GM06990 (cell line): Measurements from ENCODE around the gene ZNF444.
"Not testable (repeated sequence)": the region's sequence is repeated elsewhere in the genome, so short reads cannot be mapped to it uniquely, and the experiment has no call there.

Experiments
- DNase-seq: peaks from one replicate; pipeline ENCODE4 v3.0.0-alpha.2; 2011; ENCODE audit not compliant: insufficient read length; ENCODE audit errors: extremely low read depth
- H3K27me3 ChIP-seq: replicated peaks from 2 replicates; pipeline ENCODE4 v1.6.0; 2011; ENCODE audit warnings: low read length; ENCODE audit not compliant: control insufficient read depth, insufficient read depth
- H3K36me3 ChIP-seq: 2 replicates; pipeline ENCODE4 v1.5.1; 2011; ENCODE audit warnings: low read length; ENCODE audit not compliant: control insufficient read depth, insufficient read depth
- H3K4me3 ChIP-seq: replicated peaks from 2 replicates; pipeline ENCODE4 v1.5.1; 2011; ENCODE audit warnings: low read depth, mild to moderate bottlenecking, control low read depth, low read length
- CTCF ChIP-seq: IDR thresholded peaks from 2 replicates; pipeline ENCODE4 v1.5.1; 2011; ENCODE audit warnings: low read length, control low read depth, mild to moderate bottlenecking, inconsistent platforms; ENCODE audit not compliant: insufficient read depth, poor library complexity, severe bottlenecking

The ZNF444 gene

GRCh38 chr19:56144376-56144775, 3.3 kb downstream of the ZNF444 start:
- TF ChIP-seq CTCF = no peak
- Histone ChIP-seq H3K36me3 (peaks cover 12% of the 10 kb centered on the region), H3K27me3 (no peaks in the 10 kb centered on the region), H3K4me3 (no peak overlapping the region)
- no peak for DNase-seq

GRCh38 chr19:56144831-56145230, 3.7 kb downstream of the ZNF444 start:
- no peak overlapping the region for H3K4me3 ChIP-seq
- H3K36me3 ChIP-seq = peaks cover 13% of the 10 kb centered on the region
- no peak for DNase-seq
- no peak for TF ChIP-seq CTCF
- H3K27me3 ChIP-seq = no peaks in the 10 kb centered on the region

GRCh38 chr19:56145698-56146097, 4.6 kb downstream of the ZNF444 start:
- Histone ChIP-seq H3K27me3 (no peaks in the 10 kb centered on the region), H3K4me3 (no peak overlapping the region), H3K36me3 (peaks cover 15% of the 10 kb centered on the region)
- no peak for DNase-seq
- no peak for TF ChIP-seq CTCF

- H3K36me3 ChIP-seq = peaks cover 15% of the 10 kb centered on the region
- H3K27me3 ChIP-seq = no peaks in the 10 kb centered on the region
Measured at GRCh38 chr19:56146904-56147303, 5.8 kb downstream of the ZNF444 start.

GRCh38 chr19:56147307-56147706, 6.2 kb downstream of the ZNF444 start:
- Histone ChIP-seq H3K4me3 (no peak overlapping the region), H3K36me3 (peaks cover 15% of the 10 kb centered on the region), H3K27me3 (no peaks in the 10 kb centered on the region)
- TF ChIP-seq CTCF = no peak
- DNase-seq = no peak

More at GRCh38 chr19:56146904-56147303, 5.8 kb downstream of the ZNF444 start:
- DNase-seq = no peak
- H3K4me3 ChIP-seq = no peak overlapping the region
- no peak for TF ChIP-seq CTCF

GRCh38 chr19:56148096-56148495, 7.0 kb downstream of the ZNF444 start:
- Histone ChIP-seq H3K27me3 (no peaks in the 10 kb centered on the region), H3K36me3 (peaks cover 15% of the 10 kb centered on the region), H3K4me3 (no peak overlapping the region)
- no peak for DNase-seq
- no peak for TF ChIP-seq CTCF

GRCh38 chr19:56148955-56149655, 8.0 kb downstream of the ZNF444 start:
- H3K27me3 ChIP-seq, DNase-seq, H3K4me3 ChIP-seq: not testable (repeated sequence)
- peaks cover 17% of the 10 kb centered on the region for H3K36me3 ChIP-seq
